ENCODE data around the gene C2CD3. TPM values are rescaled to one million over a fixed set of nuclear protein-coding genes. Genes with fewer than 3 reads are reported as not detected.

The C2CD3 gene
- total and polyA plus RNA-seq, 9 of the 15 experiments (the other 6 are each of a cell fraction or from before 2014, with no cell fraction given): 4.4 to 20.2 (median 15.4) TPM

GRCh38 chr11:74100735-74101134 lies 70.1 kb downstream of the C2CD3 start (continued):
- TF ChIP-seq ZFP91 (CRISPR knock-in tag; IDR thresholded peaks at IDR 0.05): no peak
- no peak for TF ChIP-seq ZFP30 (CRISPR knock-in tag; IDR thresholded peaks at IDR 0.05; ENCODE audit: borderline replicate concordance)
- no peak for TF ChIP-seq PML (IDR thresholded peaks at IDR 0.05; ENCODE audit: low read length)
- TF ChIP-seq HNRNPLL (IDR thresholded peaks at IDR 0.05; ENCODE audit: low read depth, low read length, poor library complexity, severe bottlenecking): no peak

GRCh38 chr11:74100231-74100630 lies 70.6 kb downstream of the C2CD3 start:
- intact Hi-C loops (cut with micrococcal nuclease): no loop called here
- Histone ChIP-seq H3K27ac (ENCODE audit: extremely low read depth, low read depth, low read length) (no peak overlapping the region), H2AFZ (ENCODE audit: low read depth, low read length) (no peak overlapping the region), H3K4me2 (ENCODE audit: insufficient read depth, low read length) (no peak overlapping the region), H3K79me2 (ENCODE audit: control insufficient read depth, insufficient read depth, low read length) (no peaks in the 10 kb centered on the region), H3K9me1 (ENCODE audit: control insufficient read depth, insufficient read depth, low read length) (no peaks in the 10 kb centered on the region), H3K4me1 (replicated peaks in 1 of 2; ENCODE audit: control insufficient read depth in 2 of 2, insufficient read depth in 2 of 2, low read length in 2 of 2) (no peaks in the 10 kb centered on the region), H3K36me3 (ENCODE audit: control insufficient read depth, insufficient read depth, low read length) (peaks cover 33% of the 10 kb centered on the region), H3K9ac (ENCODE audit: insufficient read depth in 1 of 2, low read depth in 2 of 2, low read length in 2 of 2) (no peak overlapping the region), H3K4me3 (no peak overlapping the region), H3K27me3 (ENCODE audit: control insufficient read depth in 2 of 2, insufficient read depth in 2 of 2, low read length in 2 of 2) (no peaks in the 10 kb centered on the region), H3K9me3 (replicated peaks; ENCODE audit: control insufficient read depth, insufficient read depth, low read depth, low read length) (no peaks in the 10 kb centered on the region), H4K20me1 (replicated peaks; ENCODE audit: control insufficient read depth, insufficient read depth, low read length) (no peaks in the 10 kb centered on the region)
- FAIRE-seq: no peak
- no peak for ATAC-seq
- in situ Hi-C loops (cut with MboI): loop anchor here (10.0 kb wide), 1 partner anchor 575 kb away; no protein-coding TSS in a partner anchor
- WGBS (ENCODE audit: insufficient coverage, low coverage, missing lambda C conversion rate): 93% methylated on average over 2 of the region's 2 CpGs
- POLR2A ChIA-PET: interaction anchor here (0.6 kb wide), 1 partner anchor 346 kb away, joined by 3 read pairs; no protein-coding TSS in a partner anchor
- no peak for TF ChIP-seq RBM25 (IDR thresholded peaks at IDR 0.05; ENCODE audit: low read depth, low read length, severe bottlenecking)
- CTCF ChIA-PET (ENCODE audit: low intra/inter-chr PET ratio): no interaction called here
- BruUV-seq (replicated peaks): no TSS peak
- no peak for DNase-seq (ENCODE audit: extremely low read depth in 1 of 4, low spot score in 3 of 4)
